ENCODE data around the gene SRR. TPM values are rescaled to one million over a fixed set of nuclear protein-coding genes. Genes with fewer than 3 reads are reported as not detected.

SRR gene
- total RNA-seq, 4 donors from 2014 or later, result 0.40 to 23.1 (median 12.1) TPM; not detected in 1

DNA sequence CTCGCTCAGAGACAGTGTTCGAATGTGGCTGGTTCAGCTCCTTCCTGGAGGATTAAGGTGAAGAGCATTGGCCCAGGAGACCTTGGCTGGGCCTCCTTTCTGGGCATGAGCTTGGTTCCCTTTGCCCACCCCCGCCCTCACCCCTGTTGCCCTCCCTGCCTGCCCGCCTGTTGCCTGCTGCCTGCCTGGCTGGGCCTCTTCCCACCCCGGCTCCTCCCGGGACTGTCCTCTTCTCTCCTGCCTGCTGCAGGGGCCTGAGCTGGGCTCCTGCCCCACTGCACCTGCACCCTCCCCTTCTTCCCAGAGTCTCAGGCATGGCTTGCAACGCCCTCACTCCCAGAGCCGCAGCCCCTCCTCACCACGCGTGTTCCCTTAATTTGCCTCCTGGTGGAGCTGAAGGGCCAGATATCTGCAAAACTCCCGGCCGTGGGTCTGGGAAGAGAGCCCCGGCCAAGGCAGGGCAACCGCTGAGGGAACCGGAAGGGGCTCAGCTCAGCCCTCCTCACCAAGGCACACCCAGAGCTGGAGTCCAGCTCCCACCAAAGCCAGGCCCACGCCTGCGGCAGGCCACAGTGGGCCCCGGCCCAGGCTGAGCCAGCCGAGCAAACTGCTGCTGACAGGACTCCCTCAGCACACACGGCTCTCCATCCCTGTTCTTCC is 65.9 kb downstream of the SRR start:
- WGBS, 2 donors (ENCODE audit: low coverage in 1 of 2), result 77 to 100% methylated on average over 1 to 19 of the region's 20 CpGs
- TF ChIP-seq POLR2A (IDR thresholded peaks at IDR 0.05) (no peak), POLR2AphosphoS5 (IDR thresholded peaks at IDR 0.05) (peak in 1 of 3 donors; percentile 1)
- H3K4me1 ChIP-seq, result peaks cover 0 to 3% (median 1%) of the 10 kb centered on the region in 4 donors

DNA sequence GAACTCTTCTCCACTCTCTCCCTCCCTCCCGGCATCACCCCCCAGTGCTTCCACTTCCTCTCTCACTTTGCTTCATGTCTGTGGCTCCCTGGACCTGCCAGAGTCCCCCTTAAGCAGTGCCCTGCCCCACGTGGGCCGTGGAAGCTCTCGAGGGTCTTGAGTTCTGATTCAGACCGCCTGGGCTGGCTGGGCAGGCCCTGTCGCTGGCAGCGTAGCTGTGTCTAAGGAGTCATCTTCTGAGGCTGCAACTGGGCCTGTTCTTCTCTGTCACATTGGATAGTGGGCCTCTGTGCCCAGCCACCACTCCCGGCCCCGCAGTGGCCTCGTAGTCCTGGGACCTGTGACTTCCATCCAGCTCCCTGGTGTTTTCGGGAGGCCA is 66.5 kb downstream of the SRR start:
- H3K9me3 ChIP-seq, result no peaks in the 10 kb centered on the region
- TF ChIP-seq EP300 (IDR thresholded peaks at IDR 0.05; ENCODE audit: low read depth), result no peak
- TF ChIP-seq, protein P1, sequence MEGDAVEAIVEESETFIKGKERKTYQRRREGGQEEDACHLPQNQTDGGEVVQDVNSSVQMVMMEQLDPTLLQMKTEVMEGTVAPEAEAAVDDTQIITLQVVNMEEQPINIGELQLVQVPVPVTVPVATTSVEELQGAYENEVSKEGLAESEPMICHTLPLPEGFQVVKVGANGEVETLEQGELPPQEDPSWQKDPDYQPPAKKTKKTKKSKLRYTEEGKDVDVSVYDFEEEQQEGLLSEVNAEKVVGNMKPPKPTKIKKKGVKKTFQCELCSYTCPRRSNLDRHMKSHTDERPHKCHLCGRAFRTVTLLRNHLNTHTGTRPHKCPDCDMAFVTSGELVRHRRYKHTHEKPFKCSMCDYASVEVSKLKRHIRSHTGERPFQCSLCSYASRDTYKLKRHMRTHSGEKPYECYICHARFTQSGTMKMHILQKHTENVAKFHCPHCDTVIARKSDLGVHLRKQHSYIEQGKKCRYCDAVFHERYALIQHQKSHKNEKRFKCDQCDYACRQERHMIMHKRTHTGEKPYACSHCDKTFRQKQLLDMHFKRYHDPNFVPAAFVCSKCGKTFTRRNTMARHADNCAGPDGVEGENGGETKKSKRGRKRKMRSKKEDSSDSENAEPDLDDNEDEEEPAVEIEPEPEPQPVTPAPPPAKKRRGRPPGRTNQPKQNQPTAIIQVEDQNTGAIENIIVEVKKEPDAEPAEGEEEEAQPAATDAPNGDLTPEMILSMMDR (IDR thresholded peaks at IDR 0.05), result no peak
- no peak for TF ChIP-seq POLR2A (IDR thresholded peaks at IDR 0.05)
- no peak for TF ChIP-seq POLR2AphosphoS5 (IDR thresholded peaks at IDR 0.05)
- H3K27ac ChIP-seq, result no peak overlapping the region
- DNase-seq, result no peak
- no peaks in the 10 kb centered on the region for H3K27me3 ChIP-seq
- peaks cover 0 to 3% (median 1%) of the 10 kb centered on the region in 4 donors for H3K4me1 ChIP-seq
- intact Hi-C loops (cut with DNase I; ENCODE audit: low total_unique reads), result no loop called here
- WGBS, 2 donors (ENCODE audit: low coverage in 1 of 2), result 78 to 92% methylated on average over 4 to 11 of the region's 11 CpGs
- in situ Hi-C loops (cut with MboI; ENCODE audit: low pct_ligation_motif_present in 1 of 4, low pct_unique_long_range_greater_than_20kb in 1 of 4, low sequenced_read_pairs in 3 of 4), result loop anchor here in 1 of 4 donors (10.0 kb wide), 1 partner anchor 55 kb away; no protein-coding TSS in a partner anchor
- H3K4me3 ChIP-seq, result no peak overlapping the region
- H3K36me3 ChIP-seq, result no peaks in the 10 kb centered on the region

More for the DNA sequence above, 65.9 kb downstream of the SRR start:
- Histone ChIP-seq H3K27ac (no peak overlapping the region), H3K27me3 (no peaks in the 10 kb centered on the region), H3K36me3 (no peaks in the 10 kb centered on the region), H3K4me3 (no peak overlapping the region), H3K9me3 (no peaks in the 10 kb centered on the region)
- in situ Hi-C loops (cut with MboI; ENCODE audit: low pct_ligation_motif_present in 1 of 4, low pct_unique_long_range_greater_than_20kb in 1 of 4, low sequenced_read_pairs in 3 of 4) (loop anchor here in 2 of 4 donors (5.0 to 10.0 kb wide), 2 partner anchors 53 to 55 kb away; no protein-coding TSS in a partner anchor), intact Hi-C loops (cut with DNase I; ENCODE audit: low total_unique reads) (no loop called here)
- no peak for DNase-seq

DNA sequence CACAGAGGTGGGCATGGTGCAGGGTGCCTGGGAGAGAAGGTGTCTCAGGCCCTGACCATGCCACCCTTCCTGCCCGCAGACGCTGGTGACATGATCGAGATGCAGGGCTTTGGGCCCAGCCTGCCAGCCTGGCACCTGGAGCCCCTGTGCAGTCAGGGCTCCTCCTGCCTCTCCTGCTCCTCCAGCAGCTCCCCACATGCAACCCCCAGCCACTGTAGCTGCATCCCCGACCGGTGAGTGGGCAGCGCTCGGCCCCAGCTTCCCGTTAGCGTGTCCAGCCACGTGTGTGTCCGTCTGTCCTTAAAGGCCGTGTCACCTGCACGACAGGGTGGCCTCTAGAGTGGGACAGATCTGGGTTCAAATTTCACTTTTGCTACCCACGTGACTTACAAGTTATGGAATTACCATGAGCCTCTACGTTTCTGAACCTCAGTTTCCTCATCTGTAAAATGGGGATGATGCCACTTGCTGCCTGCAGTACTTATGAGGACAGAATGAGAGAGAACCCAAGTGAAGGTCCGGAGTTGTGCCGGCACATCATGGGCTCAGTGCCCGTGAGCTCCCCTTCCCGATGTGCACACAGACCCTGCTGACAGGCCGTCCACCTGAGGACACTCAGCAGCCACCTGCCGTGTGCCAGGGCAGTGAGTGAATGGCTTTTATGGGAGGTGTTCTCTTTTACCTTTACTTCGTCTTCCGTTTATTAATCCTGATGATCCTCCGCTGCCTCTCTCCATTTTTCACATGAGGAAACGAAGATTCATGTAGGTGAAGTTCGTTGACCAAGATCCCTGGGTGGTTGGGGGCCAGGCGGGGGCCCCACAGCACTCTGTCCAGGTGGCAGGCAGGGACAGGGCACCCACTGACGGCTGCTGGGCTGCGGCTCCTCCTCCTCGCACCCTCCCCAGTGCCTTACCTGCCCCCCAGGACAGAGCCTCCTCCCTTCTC is 67.7 kb downstream of the SRR start:
- WGBS, 2 donors (ENCODE audit: low coverage in 1 of 2), result 92 to 100% methylated on average over 8 to 30 of the region's 30 CpGs
- intact Hi-C loops (cut with DNase I; ENCODE audit: low total_unique reads) (no loop called here), in situ Hi-C loops (cut with MboI; ENCODE audit: low pct_ligation_motif_present in 1 of 4, low pct_unique_long_range_greater_than_20kb in 1 of 4, low sequenced_read_pairs in 3 of 4) (loop anchor here in 1 of 4 donors (10.0 kb wide), 1 partner anchor 53 kb away; no protein-coding TSS in a partner anchor)
- no peak for DNase-seq
- Histone ChIP-seq H3K4me3 (no peak overlapping the region), H3K27me3 (no peaks in the 10 kb centered on the region), H3K9me3 (no peaks in the 10 kb centered on the region), H3K27ac (no peak overlapping the region), H3K36me3 (no peaks in the 10 kb centered on the region), H3K4me1 (peaks cover 0 to 3% (median 1%) of the 10 kb centered on the region in 4 donors)
- TF ChIP-seq POLR2AphosphoS5 (IDR thresholded peaks at IDR 0.05) (no peak), EP300 (IDR thresholded peaks at IDR 0.05; ENCODE audit: low read depth) (no peak), POLR2A (IDR thresholded peaks at IDR 0.05) (no peak)
- TF ChIP-seq, protein P1 (IDR thresholded peaks at IDR 0.05), result no peak

DNA sequence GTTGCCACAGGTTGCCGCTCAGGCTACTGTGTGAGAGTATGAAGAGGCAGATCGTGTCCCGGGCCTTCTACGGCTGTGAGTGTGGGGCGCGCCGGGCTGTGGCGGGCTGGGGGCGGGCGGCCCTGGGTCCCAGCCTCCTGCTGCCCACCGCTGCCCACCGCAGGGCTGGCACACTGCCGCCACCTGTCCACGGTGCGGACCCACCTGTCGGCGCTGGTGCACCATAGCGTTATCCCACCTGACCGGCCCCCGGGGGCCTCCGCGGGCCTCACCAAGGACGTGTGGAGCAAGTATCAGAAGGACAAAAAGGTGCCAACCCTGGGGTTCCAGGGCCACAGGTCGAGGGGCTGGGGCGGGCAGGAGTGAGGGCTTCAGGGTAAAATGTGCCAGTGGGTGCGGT is 68.4 kb downstream of the SRR start:
- H3K27ac ChIP-seq, result no peak overlapping the region
- TF ChIP-seq POLR2AphosphoS5 (IDR thresholded peaks at IDR 0.05) (no peak), EP300 (IDR thresholded peaks at IDR 0.05; ENCODE audit: low read depth) (no peak), POLR2A (IDR thresholded peaks at IDR 0.05) (no peak)
- TF ChIP-seq, protein P1 (IDR thresholded peaks at IDR 0.05), result no peak
- no peak overlapping the region for H3K4me3 ChIP-seq
- intact Hi-C loops (cut with DNase I; ENCODE audit: low total_unique reads), result no loop called here
- WGBS, 2 donors (ENCODE audit: low coverage in 1 of 2), result 94 to 100% methylated on average over 5 to 26 of the region's 26 CpGs
- in situ Hi-C loops (cut with MboI; ENCODE audit: low pct_ligation_motif_present in 1 of 4, low pct_unique_long_range_greater_than_20kb in 1 of 4, low sequenced_read_pairs in 3 of 4), result loop anchor here in 1 of 4 donors (10.0 kb wide), 1 partner anchor 53 kb away; no protein-coding TSS in a partner anchor
- no peaks in the 10 kb centered on the region for H3K36me3 ChIP-seq
- H3K27me3 ChIP-seq, result no peaks in the 10 kb centered on the region
- no peaks in the 10 kb centered on the region for H3K9me3 ChIP-seq
- peaks cover 0 to 3% (median 1%) of the 10 kb centered on the region in 4 donors for H3K4me1 ChIP-seq
- no peak for DNase-seq
